ENCODE data around the gene HDLBP.
"Not testable (repeated sequence)": the region's sequence is repeated elsewhere in the genome, so short reads cannot be mapped to it uniquely, and the experiment has no call there.

HDLBP gene

DNA sequence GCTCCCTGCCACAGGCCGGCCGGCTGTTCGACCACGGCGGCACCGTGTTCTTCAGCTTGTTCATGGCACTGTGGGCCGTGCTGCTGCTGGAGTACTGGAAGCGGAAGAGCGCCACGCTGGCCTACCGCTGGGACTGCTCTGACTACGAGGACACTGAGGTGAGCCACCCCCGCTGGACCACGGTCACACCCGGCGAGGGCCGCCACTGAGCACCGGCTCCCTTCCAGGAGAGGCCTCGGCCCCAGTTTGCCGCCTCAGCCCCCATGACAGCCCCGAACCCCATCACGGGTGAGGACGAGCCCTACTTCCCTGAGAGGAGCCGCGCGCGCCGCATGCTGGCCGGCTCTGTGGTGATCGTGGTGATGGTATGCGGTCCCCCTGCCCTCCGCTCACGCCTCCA is 106.2 kb downstream of the HDLBP start:
- no peak for DNase-seq (ENCODE audit: low spot score)

DNA sequence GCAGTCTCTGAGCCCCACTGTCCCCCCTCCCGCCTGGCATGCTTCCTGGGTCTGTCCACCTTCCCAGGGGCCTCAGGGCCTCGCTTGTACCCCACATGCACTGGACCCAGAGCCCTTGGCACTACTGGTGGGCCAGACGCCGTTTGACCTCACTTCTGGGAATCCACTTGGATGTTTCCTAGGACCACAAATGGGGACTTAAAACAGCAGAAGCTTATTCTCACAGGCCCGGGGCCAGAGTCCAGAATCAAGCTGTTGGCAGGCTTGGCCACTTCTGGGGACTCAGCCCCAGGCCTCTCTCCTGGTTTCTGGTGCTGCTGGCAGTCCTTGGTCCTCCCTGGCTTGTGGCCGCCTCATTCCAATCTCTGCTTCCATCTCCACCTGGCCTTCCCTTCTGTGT is 107.4 kb downstream of the HDLBP start:
- no peak for DNase-seq (ENCODE audit: low spot score)

DNA sequence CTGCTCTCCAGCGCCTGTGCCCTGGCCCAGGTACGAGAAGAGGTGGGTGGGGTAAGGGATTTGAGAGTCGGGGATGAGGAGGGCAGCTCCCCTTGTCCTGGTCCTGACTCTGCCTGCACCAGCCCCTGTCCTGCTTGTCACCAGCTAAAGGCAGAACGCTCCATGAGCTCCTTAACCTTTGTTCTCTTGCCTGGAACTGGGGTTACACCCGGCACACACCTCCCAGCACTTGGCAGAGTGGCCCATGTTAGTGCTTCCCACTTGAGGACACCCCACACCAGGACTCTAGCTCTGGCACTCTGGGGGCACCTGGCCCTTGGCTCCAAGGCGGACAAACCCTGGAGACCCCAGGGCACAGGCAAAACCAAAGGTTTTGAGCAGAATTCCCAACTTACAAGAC is 107.8 kb downstream of the HDLBP start:
- DNase-seq (ENCODE audit: low spot score) = no peak

DNA sequence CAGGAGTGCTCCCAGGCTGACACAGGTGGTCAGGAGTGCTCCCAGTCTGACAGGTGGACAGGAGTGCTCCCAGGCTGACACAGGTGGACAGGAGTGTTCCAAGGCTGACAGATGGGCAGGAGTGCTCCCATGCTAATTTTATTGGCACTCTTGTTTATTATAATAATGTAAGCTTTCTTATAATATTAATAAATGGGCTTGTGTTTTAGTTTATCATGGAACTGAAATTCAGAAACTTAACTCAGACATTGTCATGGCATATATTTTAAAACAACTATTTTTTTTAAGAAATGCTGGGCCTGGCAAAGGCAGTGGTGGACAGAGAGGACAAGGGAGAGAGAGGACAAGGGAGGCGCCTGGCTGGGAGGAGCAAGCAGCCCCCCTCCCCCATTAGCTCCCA is 108.3 kb downstream of the HDLBP start:
- no peak for DNase-seq (ENCODE audit: low spot score)

DNA sequence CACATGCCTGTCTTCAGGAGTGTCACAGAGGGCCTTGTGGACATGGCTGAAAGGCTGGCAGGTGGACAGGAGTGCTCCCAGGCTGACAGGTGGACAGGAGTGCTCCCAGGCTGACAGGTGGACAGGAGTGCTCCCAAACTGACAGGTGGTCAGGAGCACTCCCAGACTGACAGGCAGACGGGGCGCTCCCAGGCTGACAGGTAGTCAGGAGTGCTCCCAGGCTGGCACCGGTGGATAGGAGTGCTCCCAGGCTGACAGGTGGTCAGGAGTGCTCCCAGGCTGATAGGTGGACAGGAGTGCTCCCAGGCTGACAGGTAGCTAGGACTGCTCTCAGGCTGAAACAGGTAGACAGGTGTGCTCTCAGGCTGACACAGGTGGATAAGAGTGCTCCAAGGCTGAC is 110.4 kb downstream of the HDLBP start:
- no peak for DNase-seq (ENCODE audit: low spot score)

DNA sequence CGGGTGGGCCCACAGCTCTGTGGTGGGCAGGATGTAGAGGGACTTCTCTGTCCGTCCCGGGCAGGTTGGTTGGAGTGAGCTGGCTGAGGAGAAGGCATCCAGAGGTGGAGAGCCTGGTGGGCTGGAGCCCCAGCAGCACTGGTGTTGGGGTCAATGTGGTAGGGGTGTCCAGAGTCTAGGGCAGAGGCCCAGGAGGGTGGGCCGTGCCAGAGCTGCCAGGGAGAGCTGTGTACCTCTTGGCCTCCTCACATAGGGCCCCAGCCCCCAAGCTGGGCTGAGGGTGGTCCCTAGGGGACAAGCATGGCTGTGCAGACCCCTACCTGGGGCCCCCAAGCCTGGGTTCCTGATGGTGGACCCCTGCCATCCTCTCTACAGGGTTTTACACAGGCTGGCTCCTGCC is 111.0 kb downstream of the HDLBP start:
- no peak for DNase-seq (ENCODE audit: low spot score)

DNA sequence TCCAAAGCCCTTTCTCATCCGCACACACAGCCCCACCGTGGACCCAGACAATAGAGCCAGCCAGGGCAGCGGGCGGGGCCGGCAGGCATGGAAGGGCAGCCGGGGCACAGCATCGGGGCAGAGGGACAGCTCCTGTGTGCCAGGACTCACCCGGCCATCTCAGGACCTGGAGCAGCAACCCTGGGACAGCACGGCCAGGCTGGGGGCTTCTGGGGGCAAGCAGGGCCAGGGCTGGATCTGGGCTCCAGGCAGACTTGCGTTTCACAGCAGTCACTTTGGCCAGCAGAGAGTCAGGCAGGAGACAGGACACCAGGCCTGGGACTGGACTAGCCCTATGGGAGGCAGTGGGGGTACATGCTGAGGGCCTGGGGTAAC is 111.5 kb downstream of the HDLBP start:
- DNase-seq (ENCODE audit: low spot score) = no peak

DNA sequence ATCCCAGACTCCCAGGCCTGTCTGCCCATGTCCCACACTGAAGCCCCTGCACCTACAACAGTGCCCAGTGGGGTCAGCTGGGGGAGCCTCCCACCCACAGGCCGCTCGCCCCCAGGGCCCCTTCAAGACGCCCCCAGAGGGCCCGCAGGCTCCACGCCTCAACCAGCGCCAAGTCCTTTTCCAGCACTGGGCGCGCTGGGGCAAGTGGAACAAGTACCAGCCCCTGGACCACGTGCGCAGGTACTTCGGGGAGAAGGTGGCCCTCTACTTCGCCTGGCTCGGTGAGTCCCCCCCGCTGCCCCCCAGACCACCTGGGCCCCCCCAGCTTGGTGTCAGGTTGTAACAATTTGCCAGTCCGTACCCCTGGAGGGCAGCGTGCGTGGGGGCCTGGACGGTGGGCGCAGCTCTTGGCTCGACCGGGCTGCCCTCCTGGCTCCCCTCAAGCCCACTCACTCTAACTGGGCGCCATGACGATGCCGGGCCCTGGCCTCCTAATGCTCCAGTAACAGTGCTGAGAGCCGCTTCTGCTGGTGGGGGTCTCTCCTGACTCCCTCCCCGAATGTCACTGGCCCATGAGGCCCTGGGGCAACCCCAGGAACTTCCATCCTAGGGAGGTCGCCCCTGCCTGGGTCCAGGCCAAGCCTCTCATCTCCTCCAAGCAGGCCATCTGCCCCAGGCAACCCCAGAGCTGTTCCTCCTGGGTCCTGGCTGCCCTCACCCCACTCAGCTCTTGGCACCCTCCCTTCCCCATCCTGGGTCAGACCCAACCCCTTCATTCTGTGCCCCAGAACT is 112.1 kb downstream of the HDLBP start:
- no peak for DNase-seq (ENCODE audit: low spot score)

DNA sequence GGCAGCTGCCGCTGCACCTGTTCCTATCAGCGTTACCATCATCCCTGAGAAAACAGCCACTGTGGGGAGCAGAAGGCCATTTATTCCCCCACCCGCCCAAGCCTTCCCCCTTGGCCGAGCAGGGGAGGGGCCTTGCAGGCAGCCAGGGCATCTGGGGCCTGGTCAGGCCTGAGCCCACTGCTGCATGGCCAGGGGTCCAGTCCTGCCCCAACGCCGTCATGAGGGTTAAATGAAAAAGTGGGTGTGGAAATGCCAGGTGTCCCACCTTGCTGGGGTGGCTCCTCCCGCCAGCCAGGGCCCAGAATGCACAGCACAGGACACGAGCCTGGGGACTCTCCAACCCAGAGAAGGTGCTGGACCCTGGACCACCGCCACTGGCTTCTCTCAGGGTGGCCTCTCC is 112.8 kb downstream of the HDLBP start:
- no peak for DNase-seq (ENCODE audit: low spot score)

DNA sequence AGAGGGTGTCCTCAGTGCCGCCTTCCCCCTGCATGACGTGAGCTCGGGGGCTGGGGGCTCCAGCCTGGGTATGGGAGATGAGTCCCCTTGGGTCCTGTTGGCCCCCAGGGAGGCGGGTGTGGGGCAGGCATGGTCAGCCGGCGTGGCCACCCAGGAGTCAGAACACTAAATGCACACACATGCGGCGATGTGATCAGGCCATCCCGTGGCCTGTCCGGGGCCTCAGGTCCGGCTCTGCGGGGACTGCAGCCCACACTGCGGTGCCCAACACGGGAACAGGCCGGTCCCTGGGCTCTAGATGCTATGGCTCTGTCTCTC is 113.2 kb downstream of the HDLBP start:
- DNase-seq (ENCODE audit: low spot score) = no peak

DNA sequence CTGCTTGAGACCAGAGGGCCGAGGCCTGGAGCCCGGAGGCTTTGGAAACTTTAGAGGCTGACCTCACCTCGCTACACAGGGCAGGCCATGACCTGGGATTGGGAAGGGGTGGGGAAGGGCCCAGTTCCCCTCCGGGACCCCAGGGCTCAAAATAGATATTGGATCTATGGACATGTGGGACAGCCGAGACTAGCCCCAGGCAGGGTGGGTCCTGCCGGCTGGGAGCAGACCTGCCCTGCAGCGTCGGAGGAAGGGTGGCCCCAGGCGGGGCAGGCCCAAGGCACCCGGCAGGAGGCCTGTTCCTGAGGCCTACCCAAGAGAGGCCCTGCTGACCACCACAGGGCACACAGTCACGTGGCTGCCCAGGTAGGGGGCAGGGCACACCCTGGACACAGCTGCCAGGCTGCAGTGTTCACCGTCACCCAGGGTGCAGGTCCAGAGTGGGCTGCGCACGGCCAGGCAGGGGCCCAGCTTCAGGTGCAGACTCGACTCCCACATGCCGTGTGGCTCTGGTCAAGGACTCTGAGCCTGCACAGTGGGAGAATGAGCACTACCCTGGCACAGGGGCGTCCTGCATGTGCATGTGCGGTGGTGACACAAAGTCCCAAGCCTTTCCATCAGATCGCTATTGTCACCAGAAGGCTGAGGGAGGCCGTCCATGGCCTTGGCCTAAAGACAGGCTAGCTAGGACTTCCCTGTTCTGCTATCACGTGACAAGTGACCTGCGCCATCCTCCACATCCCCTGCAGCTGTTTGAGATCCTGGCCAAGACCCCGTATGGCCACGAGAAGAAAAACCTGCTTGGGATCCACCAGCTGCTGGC is 113.8 kb downstream of the HDLBP start:
- no peak for DNase-seq (ENCODE audit: low spot score)

DNA sequence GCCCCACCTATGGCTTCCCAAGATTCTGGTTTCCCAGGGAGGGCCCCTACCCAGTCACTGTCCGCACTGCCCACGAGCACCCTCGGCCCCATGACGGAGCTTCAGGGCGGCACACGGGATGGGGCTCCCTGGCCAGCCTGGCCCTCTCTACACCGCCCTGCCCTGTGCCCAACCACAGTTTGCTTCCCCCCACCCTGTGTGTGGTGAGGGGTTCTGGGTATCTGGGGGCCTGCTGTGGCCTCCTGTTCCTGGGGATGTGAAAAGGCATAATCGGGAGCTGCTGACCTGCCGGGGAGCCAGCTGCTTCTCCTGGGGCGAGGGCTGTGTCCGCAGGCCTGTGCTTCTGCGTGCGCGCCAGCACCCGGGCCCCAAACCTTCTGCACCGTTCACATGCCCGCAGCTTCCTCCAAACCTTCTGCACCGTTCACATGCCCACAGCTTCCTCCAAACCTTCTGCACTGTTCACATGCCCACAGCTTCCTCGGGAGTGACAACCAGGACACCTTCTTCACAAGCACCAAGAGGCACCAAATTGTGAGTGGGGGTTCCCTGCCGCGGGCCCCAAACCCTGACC is 114.6 kb downstream of the HDLBP start:
- DNase-seq (ENCODE audit: low spot score) = no peak

DNA sequence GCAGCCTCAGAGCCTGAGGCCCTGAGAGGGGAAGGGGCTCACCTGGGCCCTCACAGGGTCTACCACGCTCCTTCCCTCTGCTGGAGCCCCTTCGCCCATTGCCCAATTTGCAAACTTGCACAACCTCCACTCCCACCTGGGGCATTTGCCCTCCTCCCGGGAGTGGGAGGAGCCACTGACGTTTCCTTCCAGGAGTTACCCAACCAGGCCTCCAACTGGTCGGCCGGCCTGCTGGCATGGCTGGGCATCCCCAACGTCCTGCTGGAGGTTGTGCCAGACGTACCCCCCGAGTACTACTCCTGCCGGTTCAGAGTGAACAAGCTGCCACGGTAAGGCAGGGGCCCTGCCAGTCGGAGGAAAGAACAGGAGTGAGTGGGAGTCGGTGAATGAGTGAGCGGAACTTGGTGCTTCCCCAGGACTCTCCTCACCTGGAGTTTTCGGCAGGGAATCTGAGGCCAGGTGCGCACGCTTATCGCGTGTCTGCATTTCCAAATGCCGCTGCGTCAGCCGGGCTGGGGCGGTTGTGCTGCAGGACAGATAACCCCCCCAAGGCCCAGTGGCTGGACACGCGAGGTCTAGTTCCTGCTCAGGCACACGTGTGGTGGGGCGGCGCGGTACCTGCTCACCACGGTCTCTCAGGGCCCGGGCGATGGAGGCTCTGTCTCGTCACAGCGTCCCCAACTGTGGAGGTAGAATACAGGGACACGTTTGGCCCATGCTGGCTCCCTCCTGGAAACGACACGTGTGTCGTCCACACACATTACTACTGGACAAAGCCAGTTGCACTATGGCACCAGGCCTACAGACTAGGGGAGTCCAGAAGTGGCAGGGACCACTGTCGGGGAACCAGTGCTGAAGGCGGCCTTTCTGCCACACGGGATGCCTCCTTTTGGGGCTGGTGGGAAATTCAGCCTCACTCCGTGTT is 115.3 kb downstream of the HDLBP start:
- DNase-seq (ENCODE audit: low spot score) = no peak

DNA sequence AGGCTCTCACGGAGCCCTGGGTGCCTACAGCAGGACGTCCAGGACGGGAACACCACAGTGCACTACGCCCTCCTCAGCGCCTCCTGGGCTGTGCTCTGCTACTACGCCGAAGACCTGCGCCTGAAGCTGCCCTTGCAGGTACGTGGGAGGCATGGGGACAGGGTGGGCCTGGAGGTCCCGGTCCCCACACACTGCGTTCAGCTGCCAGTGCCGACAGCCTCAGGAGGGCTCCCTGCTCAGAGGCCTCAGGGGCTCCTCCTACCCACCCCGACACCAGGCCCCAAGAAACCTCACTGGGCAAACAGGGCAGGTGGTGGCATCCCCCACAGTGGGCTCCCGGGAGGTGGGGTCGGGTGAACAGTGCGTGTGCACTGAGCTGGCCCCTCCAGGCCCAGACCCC is 116.2 kb downstream of the HDLBP start:
- DNase-seq (ENCODE audit: low spot score) = no peak

DNA sequence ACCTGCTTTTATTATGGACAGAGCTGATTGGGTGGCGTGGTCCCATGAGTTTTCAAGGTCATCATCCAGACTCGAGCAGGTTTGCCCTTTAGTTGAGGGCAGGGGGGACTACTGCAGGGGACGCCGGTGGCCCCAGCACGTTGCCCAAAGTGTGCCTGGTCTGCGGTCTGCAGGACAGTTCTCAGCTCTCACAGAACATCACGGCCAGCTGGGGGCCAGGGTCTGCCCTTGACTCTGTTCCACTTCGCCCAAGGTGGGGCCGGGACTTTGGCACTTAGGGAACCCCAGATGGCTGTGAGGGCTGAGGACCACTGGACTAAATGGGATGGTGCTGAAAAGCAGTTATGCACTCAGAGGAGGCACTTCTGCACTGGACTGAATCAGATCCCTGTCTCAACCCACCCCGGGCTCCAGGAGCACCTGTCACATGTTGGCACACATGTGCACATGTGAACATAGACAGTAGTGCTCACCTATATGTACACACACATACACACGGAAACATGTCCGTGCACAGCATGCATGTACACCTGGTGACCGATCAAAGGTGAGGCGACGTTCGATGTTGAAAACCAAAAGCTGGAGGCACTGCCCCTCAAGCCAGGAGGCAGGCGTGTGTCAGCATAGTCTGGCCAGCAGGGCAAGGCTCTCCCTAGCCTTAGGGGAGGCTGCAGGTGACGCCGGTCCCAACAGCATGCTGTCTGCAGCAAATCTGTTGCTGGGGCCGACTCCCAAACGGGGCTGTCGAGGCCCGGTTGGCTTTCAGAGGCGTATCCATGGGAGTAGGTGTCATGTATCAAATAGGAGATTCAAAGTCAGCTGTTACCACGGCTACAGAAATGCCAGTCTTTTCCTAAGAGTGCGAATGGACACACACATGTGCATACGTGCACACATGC is 116.8 kb downstream of the HDLBP start:
- DNase-seq (ENCODE audit: low spot score) = no peak

DNA sequence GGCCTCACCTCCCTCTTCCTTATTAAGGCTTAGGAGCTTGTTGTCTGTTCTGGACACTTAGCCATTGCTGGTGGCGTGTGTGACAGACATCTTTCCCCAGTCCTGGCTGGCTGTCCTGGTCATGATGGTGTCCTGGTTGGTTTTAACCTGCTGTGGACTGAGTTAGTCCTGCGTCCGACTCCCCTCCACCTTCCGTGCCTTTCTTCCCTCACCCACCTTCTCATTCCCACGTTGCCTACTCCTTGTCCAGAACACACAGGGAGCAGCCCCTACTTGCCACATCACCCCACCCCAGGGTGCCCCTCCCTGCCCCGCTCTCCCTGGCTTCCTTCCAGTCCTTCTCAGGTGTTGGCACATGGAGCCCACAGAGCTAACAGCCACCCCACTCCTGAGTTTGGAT is 117.5 kb downstream of the HDLBP start:
- no peak for DNase-seq (ENCODE audit: low spot score)

DNA sequence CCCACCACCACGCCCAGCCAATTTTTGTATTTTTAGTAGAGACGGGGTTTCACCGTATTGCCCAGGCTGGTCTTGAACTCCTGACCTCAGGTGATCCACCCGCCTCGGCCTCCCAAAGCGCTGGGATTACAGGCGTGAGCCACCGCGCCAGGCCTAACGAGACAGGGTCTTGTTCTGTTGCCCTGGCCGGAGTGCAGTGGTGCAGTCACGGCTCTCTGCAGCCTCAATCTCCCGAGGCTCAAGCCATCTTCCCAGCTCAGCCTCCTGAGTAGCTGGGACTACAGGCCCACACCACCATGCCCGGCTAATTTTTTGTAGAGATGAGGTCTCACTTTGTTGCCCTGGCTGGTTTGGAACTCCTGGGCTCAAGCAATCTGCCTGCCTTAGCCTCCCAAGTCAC is 118.2 kb downstream of the HDLBP start:
- DNase-seq (ENCODE audit: low spot score) = not testable (repeated sequence)

DNA sequence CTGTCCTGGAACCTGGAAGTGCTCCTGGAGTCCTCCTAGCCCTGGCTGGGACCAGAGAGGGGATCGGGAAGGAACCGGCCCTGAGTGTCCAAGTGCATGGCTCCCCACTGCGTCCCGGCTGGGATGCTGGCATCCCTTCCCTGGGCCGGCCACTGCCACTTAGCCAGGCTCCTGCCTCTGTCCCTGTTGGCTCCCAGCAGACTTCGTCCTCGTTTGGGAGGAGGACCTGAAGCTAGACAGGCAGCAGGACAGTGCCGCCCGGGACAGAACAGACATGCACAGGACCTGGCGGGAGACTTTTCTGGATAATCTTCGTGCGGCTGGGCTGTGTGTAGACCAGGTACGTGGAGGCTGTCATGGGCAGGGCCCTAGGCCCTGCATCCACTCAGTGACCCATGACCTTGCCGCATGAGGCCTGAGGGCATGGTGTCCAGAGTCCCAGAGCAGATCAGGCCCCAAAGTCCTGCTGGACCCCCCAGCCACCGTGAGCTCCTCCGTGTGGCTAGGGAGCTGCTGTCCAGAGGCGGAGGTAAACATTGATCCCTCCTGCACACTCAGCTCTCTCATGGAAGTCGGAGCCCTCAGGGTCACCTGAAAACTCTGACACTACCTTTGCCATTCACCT is 119.9 kb downstream of the HDLBP start:
- DNase-seq (ENCODE audit: low spot score) = no peak

DNA sequence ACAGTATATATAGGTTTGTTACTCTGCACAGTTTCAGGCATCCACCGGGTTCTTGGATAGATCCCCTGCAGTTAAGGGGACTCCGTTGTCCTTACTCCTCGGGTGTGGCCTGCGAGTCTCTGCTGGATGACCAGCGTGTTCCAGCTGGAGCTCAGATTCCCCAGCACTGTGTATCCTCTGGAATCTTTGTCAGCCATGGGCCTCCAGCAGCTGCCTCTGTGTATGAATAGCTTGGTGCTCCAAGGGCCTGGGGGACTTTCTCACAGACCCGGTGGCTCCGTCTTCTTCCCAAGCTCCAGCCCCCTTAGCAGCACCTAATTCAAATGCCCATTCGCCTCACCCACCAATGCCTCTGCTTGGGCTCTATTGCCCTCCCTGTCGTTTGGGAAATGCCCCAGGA is 120.7 kb downstream of the HDLBP start:
- DNase-seq (ENCODE audit: low spot score) = no peak

DNA sequence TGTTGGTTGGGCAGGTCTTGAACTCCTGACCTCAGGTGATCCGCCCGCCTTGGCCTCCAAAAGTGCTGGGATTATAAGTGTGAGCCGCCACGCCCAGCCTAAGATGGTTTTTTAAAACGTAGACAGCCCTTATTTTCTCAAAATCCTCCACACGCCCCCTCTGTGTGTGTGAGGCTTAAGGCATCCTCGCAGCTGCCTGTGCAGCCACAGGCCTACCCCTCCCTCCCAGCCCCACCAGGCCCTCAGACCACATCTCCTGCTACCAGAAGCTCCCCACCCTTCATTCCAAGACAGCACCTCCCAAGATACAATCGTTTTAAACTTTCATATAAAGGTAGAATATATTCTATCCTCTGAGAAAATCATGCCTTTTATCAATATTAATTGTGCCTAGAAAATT is 122.2 kb downstream of the HDLBP start:
- DNase-seq (ENCODE audit: low spot score) = no peak

DNA sequence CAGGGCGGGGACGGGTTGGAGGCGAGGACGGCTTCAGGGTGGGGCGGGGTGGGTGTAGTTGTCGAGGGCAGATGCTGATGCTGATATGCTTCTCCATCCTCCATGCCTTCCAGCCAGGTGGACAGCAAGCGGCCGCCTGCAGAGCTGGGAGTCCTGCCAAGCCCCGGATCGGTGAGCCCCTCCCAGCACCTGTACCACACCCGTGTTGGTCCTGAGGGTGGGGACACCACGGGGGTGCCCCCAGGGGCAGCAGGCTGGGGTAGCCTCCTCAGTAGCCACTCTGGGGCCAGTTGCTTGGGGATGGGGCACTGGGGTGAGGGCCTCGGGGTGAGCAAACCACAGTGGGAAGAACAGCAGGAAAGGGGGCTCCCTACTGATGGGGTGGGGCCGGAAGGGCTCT is 124.4 kb downstream of the HDLBP start:
- DNase-seq (ENCODE audit: low spot score) = no peak
